Smooth muscle cell (in vitro differentiated cells): ENCODE measurements around the gene VSIR. TPM values are rescaled to one million over a fixed set of nuclear protein-coding genes. Genes with fewer than 3 reads are reported as not detected.

ENCODE experiments used
- DNase-seq: peaks from one replicate; lab custom pipeline; 2025; ENCODE audit not compliant: unreplicated experiment; lab: John Stamatoyannopoulos, UW
- H2AFZ ChIP-seq: fragments of 200-600 bp; sonication (generic); 2 replicates; pipeline ENCODE4 v1.6.0; 2016; ENCODE audit warnings: antibody characterized with exemption, low read depth, mild to moderate bottlenecking
- H3F3A ChIP-seq: fragments of 200-600 bp; sonication (generic); 2 replicates; pipeline ENCODE4 v1.6.0; 2017; ENCODE audit warnings: antibody characterized with exemption, low read depth
- H3K27ac ChIP-seq: fragments of 200-600 bp; sonication (generic); 2 replicates; pipeline ENCODE4 v1.5.1; 2016; ENCODE audit warnings: low read depth, mild to moderate bottlenecking
- H3K27me3 ChIP-seq: fragments of 200-600 bp; sonication (generic); 2 replicates; pipeline ENCODE4 v1.6.1; 2016; ENCODE audit warnings: low read depth, mild to moderate bottlenecking
- H3K36me3 ChIP-seq: fragments of 200-600 bp; sonication (generic); 2 replicates; pipeline ENCODE4 v1.5.1; 2016; ENCODE audit warnings: low read depth
- H3K4me1 ChIP-seq: fragments of 200-600 bp; sonication (generic); 2 replicates; pipeline ENCODE4 v1.5.1; 2016; ENCODE audit warnings: low read depth
- H3K4me2 ChIP-seq: fragments of 200-600 bp; sonication (generic); 2 replicates; pipeline ENCODE4 v1.6.0; 2016; ENCODE audit warnings: mild to moderate bottlenecking
- H3K4me3 ChIP-seq: fragments of 200-600 bp; sonication (generic); 2 replicates; pipeline ENCODE4 v1.5.1; 2016; ENCODE audit warnings: mild to moderate bottlenecking
- H3K79me2 ChIP-seq: fragments of 200-600 bp; sonication (generic); 2 replicates; pipeline ENCODE4 v1.6.0; 2016; ENCODE audit warnings: low read depth, mild to moderate bottlenecking
- H3K9ac ChIP-seq: fragments of 200-600 bp; sonication (generic); 2 replicates; pipeline ENCODE4 v1.6.0; 2016; ENCODE audit warnings: low read depth
- H3K9me3 ChIP-seq: fragments of 200-600 bp; sonication (generic); replicated peaks from 2 replicates; pipeline ENCODE4 v1.5.1; 2016; ENCODE audit warnings: low read depth
- H4K20me1 ChIP-seq: fragments of 200-600 bp; sonication (generic); 2 replicates; pipeline ENCODE4 v1.6.0; 2016; ENCODE audit warnings: low read depth
- CTCF ChIP-seq: fragments of 200-600 bp; sonication (generic); IDR thresholded peaks from 2 replicates; pipeline ENCODE4 v1.5.1; 2017; ENCODE audit warnings: borderline replicate concordance, mild to moderate bottlenecking, antibody characterized with exemption; ENCODE audit not compliant: insufficient read depth, poor library complexity, severe bottlenecking
- WGBS: methylation state at CpG from one replicate; pipeline ENCODE4 v1.1.7; 2016; ENCODE audit warnings: low lambda C conversion rate; 5-methylcytosine and 5-hydroxymethylcytosine counted together
- polyA plus RNA-seq: library from polyadenylated mRNA; unstranded; fragments of >200 nt; fragmentation: Nextera tagmentation; extraction: Ambion mirVana; gene quantifications from 2 replicates; pipeline ENCODE4 v1.2.1, GENCODE V29; 2016
- total RNA-seq: library from RNA; depleted of rRNA; stranded (reverse); fragments of >200 nt; gene quantifications from 2 replicates; pipeline ENCODE4 v1.2.3, GENCODE V29; 2014

Gene VSIR
- total and polyA plus RNA-seq, 2 experiments from 2014 or later = 3.6 TPM

- no peaks in the 10 kb centered on the region for H3K36me3 ChIP-seq
- no peak overlapping the region for H3K4me3 ChIP-seq
- H3K27me3 ChIP-seq = no peaks in the 10 kb centered on the region
- no peak overlapping the region for H2AFZ ChIP-seq
- H3K9me3 ChIP-seq = no peaks in the 10 kb centered on the region
- no peaks in the 10 kb centered on the region for H3K79me2 ChIP-seq
- H3K9ac ChIP-seq = no peak overlapping the region
- H3F3A ChIP-seq = no peaks in the 10 kb centered on the region
- 79% methylated on average over 17 of the region's 22 CpGs for WGBS
- no peak overlapping the region for H3K27ac ChIP-seq
- H4K20me1 ChIP-seq = peaks cover 11% of the 10 kb centered on the region
- TF ChIP-seq CTCF = peak; percentile 70
- no peaks in the 10 kb centered on the region for H3K4me1 ChIP-seq
- H3K4me2 ChIP-seq = no peak overlapping the region
- no peak for DNase-seq
Observed at GRCh38 chr10:71812016-71812912, 38.9 kb upstream of the VSIR start.

- TF ChIP-seq CTCF = no peak
- Histone ChIP-seq H3K79me2 (no peaks in the 10 kb centered on the region), H4K20me1 (peaks cover 2% of the 10 kb centered on the region), H3K4me3 (no peak overlapping the region), H3K9me3 (no peaks in the 10 kb centered on the region), H3K27me3 (peaks cover 4% of the 10 kb centered on the region), H3K4me2 (no peak overlapping the region), H3F3A (no peaks in the 10 kb centered on the region), H3K27ac (no peak overlapping the region), H3K36me3 (no peaks in the 10 kb centered on the region), H3K9ac (no peak overlapping the region), H2AFZ (no peak overlapping the region), H3K4me1 (no peaks in the 10 kb centered on the region)
- 95% methylated on average over 16 of the region's 19 CpGs for WGBS
- DNase-seq = no peak
Observed at GRCh38 chr10:71811351-71811750, 38.0 kb upstream of the VSIR start.

DNA sequence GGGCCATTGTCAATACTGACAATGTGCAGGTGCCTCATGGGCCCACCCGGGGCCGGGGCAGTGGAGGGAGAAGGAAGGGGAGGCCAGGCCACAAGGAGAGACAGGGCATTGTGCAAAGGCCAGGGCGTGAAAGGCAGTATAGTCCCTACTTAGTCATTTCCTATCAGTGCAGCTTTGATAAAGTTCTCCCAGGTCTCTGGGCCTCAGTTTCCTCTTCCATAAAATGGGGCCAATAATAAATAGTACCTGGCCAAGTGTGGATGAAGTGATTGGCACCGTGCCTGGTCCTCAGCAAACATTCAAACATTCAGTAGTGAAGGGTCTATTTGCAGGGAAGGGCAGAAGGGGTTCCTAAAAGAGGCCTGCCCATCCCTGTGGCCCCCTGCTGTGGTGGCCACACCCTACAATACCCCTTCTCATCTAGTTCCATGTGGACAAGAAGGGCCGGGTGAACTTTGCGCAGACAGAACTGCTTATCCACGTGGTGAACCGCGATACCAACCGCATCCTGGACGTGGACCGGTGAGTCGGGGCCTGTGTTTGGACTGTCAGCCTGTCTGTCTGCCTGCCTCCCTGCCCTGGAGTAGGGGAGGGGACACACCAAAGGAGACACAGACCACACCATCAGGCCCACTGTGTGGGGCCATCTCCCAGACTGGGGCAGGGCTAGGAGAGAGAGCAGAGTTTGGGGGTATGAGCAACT is 36.9 kb upstream of the VSIR start:
- DNase-seq = no peak
- Histone ChIP-seq H4K20me1 (no peaks in the 10 kb centered on the region), H3K79me2 (no peaks in the 10 kb centered on the region), H3K4me2 (no peak overlapping the region), H3K4me1 (no peaks in the 10 kb centered on the region), H3K27ac (no peak overlapping the region), H3K9me3 (no peaks in the 10 kb centered on the region), H3K36me3 (no peaks in the 10 kb centered on the region), H3K27me3 (peaks cover 15% of the 10 kb centered on the region), H3K4me3 (no peak overlapping the region), H3F3A (no peaks in the 10 kb centered on the region), H2AFZ (no peak overlapping the region), H3K9ac (no peak overlapping the region)
- no peak for TF ChIP-seq CTCF
- 95% methylated on average over 13 of the region's 13 CpGs for whole genome bisulfite sequencing
